Melanocyte of skin (primary cell): Measurements from ENCODE around the gene TPR. TPM values are rescaled to one million over a fixed set of nuclear protein-coding genes. Genes with fewer than 3 reads are reported as not detected.

Experiments
- total RNA-seq, 2 donors: library from RNA; depleted of rRNA; stranded (reverse); fragments of >200 nt; gene quantifications; 2 replicates each; pipeline ENCODE4 v1.2.3, GENCODE V29; 2012

Gene TPR
- total RNA-seq = 10 to 100 TPM; 37.6 to 38.2 TPM

DNA sequence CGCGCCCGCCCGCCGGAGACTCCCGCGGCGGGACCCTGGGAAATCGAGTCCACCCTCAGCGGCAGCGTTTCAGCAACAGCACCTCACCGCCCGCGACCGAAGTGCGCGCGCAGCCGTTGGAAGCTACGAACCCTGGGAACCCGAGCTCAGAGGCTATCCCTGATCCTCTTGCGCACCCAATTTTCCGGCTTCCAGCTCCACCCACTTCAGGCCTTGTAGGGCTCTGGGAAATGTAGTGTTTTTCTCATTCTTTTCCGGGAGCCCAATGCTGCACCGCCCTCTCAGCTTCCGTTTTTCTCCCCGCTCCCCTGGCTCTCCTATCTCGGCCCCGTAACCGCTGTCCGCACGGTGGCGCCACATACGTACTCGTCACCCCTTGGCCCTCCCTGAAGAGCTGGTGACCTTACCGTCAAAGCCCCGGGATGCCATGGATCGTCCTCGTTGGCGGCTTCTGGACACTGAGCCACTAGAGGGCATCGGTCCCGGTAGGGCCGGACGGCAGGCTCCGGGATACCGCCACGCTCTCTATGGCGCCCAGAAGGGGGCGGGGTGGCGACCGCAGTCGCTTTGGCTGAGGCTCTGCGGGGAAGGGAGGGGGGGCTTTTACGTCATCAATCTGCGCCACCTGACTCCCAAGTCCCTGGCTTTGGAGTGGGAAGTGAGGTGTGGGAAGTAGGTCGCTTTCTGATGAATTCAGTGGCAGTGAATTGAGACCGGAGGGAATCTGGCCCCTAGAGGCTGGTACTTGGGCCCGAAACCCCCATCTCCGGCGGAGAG is at the start of gene TPR, which contains the start of gene ODR4:
Gene TPR, minus strand, starts transcription at position 102 of the 777 bp plus-strand sequence. CDS start 225 bp downstream, outside the sequence.
Gene ODR4, plus strand, starts transcription at position 687 of the 777 bp plus-strand sequence. CDS start 3,948 bp downstream, outside the sequence.

GRCh38 chr1:186295980-186296379 is 79.1 kb downstream of the TPR start, which contains the start of gene PRG4:
PRG4 (plus strand) TSS chr1:186296279.

Other genes with a start within 250 kb of the TPR start
- gene PRG4, start 79.0 kb downstream of the TPR start, total RNA-seq = not detected
- 10 to 100 TPM; 16.3 to 17.6 TPM for gene ODR4, start 585 bp upstream of the TPR start, total RNA-seq
- not detected for gene PDC, start 85.9 kb upstream of the TPR start, total RNA-seq